HCT116 (cell line): Measurements from ENCODE around the gene TCOF1. TPM values are rescaled to one million over a fixed set of nuclear protein-coding genes. Genes with fewer than 3 reads are reported as not detected.

Experiments used
- ATAC-seq: fragments of 200-7000 bp; cut with Tn5 transposase; 2 replicates; pipeline ENCODE4 v1.9.1; 2020; ENCODE audit warnings: mild to moderate bottlenecking, moderate library complexity
- BruUV-seq: library from RNA; stranded (reverse); fragments of 400-500 nt; replicated peaks from 2 replicates; lab custom pipeline; 2021; lab: Mats Ljungman, UMichigan
- CTCF ChIA-PET: fragments of 300-600 bp; sonication (Branson Sonifier 250); formaldehyde crosslinking; loops from one replicate; lab custom pipeline; 2021; ENCODE audit warnings: antibody characterized with exemption; lab: Charles Lee
- POLR2A ChIA-PET: fragments of 300-600, 350-600 bp; sonication (Branson Sonifier 250); formaldehyde crosslinking; loops from one replicate; lab custom pipeline; 2021; ENCODE audit warnings: antibody characterized with exemption; lab: Charles Lee
- RAD21 ChIA-PET, 2 experiments: fragments of 300-600 bp; sonication (Branson Sonifier 250); formaldehyde crosslinking; loops; one replicate each; lab custom pipeline; 2023; ENCODE audit warnings: low total read pairs in 2 of 2; ENCODE audit not compliant: uncharacterized antibody in 2 of 2, unreplicated experiment in 2 of 2, low non-redundant PET in 1 of 2; lab: Charles Lee
- DNase-seq: peaks from one replicate; pipeline ENCODE4 v3.0.0-alpha.2; 2010; ENCODE audit warnings: low read depth, low spot score
- H2AFZ ChIP-seq: fragments of 200-600 bp; shearing (Covaris generic), sonication (generic); 2 replicates; pipeline ENCODE4 v1.6.1; 2017; ENCODE audit warnings: low read depth, mixed run types, mixed read lengths, antibody characterized with exemption, low read length; ENCODE audit not compliant: poor library complexity, severe bottlenecking
- H3K27ac ChIP-seq: 2 replicates; pipeline ENCODE4 v1.5.1; 2012; ENCODE audit warnings: low read depth, low read length
- H3K27me3 ChIP-seq: fragments of 200-600 bp; sonication (generic); 2 replicates; pipeline ENCODE4 v1.6.1; 2016; ENCODE audit warnings: mixed run types, low read length, mixed read lengths; ENCODE audit not compliant: insufficient read depth
- H3K36me3 ChIP-seq, 2 experiments: fragments of 200-500 bp in 1 of 2; fragments of 200-600 bp in 1 of 2; sonication (Bioruptor generic) in 1 of 2; sonication (generic) in 1 of 2; 2 replicates each; pipeline versions ENCODE4 v1.5.1 to v1.6.1; 2014 to 2016; ENCODE audit warnings: low read length in 2 of 2, inconsistent platforms in 1 of 2, mixed read lengths in 1 of 2, mixed run types in 1 of 2; ENCODE audit not compliant: insufficient read depth in 2 of 2, control insufficient read depth in 1 of 2
- H3K4me1 ChIP-seq, 2 experiments: fragments of 200-600 bp in 1 of 2; sonication (generic) in 1 of 2; 2 replicates each; pipeline versions ENCODE4 v1.5.1 to v1.6.1; 2012 to 2017; ENCODE audit warnings: low read length in 2 of 2, inconsistent platforms in 1 of 2, mild to moderate bottlenecking in 1 of 2, mixed read lengths in 1 of 2, mixed run types in 1 of 2, moderate library complexity in 1 of 2; ENCODE audit not compliant: insufficient read depth in 2 of 2, control insufficient read depth in 1 of 2
- H3K4me2 ChIP-seq: fragments of 200-600 bp; sonication (generic); 2 replicates; pipeline ENCODE4 v1.6.1; 2017; ENCODE audit warnings: mixed run types, low read length, mixed read lengths
- H3K4me3 ChIP-seq, 2 experiments: fragments of 200-600 bp in 1 of 2; sonication (generic) in 1 of 2; replicated peaks in 1 of 2; 2 replicates each; pipeline ENCODE4 v1.5.1; 2011 to 2016; ENCODE audit warnings: low read length in 2 of 2, control low read depth in 1 of 2, low read depth in 1 of 2, mild to moderate bottlenecking in 1 of 2, mixed read lengths in 1 of 2, mixed run types in 1 of 2
- H3K79me2 ChIP-seq: fragments of 200-600 bp; sonication (generic); 2 replicates; pipeline ENCODE4 v1.6.1; 2017; ENCODE audit warnings: mild to moderate bottlenecking, mixed run types, low read length, moderate library complexity, mixed read lengths; ENCODE audit not compliant: insufficient read depth
- H3K9ac ChIP-seq: fragments of 200-600 bp; sonication (generic); 2 replicates; pipeline ENCODE4 v1.6.1; 2016; ENCODE audit warnings: low read length, mixed read lengths
- H3K9me2 ChIP-seq: fragments of 200-600 bp; sonication (generic), shearing (Covaris generic); 2 replicates; pipeline ENCODE4 v1.6.1; 2017; ENCODE audit warnings: mixed run types, mild to moderate bottlenecking, moderate library complexity; ENCODE audit not compliant: insufficient read depth
- H3K9me3 ChIP-seq, 2 experiments: fragments of 200-500 bp in 1 of 2; fragments of 200-600 bp in 1 of 2; sonication (Bioruptor generic) in 1 of 2; sonication (generic) in 1 of 2; 2 replicates each; pipeline ENCODE4 v1.6.1; 2014 to 2017; ENCODE audit warnings: low read length in 2 of 2, mixed read lengths in 2 of 2, inconsistent platforms in 1 of 2, low read depth in 1 of 2, mild to moderate bottlenecking in 1 of 2, mixed run types in 1 of 2, moderate library complexity in 1 of 2; ENCODE audit not compliant: control insufficient read depth in 1 of 2, insufficient read depth in 1 of 2
- H4K20me1 ChIP-seq: fragments of 200-600 bp; sonication (generic), shearing (Covaris generic); 2 replicates; pipeline ENCODE4 v1.6.1; 2017; ENCODE audit warnings: mixed run types, mild to moderate bottlenecking, moderate library complexity; ENCODE audit not compliant: insufficient read depth
- CEBPB ChIP-seq: IDR thresholded peaks from 2 replicates; pipeline ENCODE4 v1.6.1; 2012; ENCODE audit warnings: low read depth
- ELF1 ChIP-seq: IDR thresholded peaks from 2 replicates; pipeline ENCODE4 v1.6.1; 2012; ENCODE audit warnings: low read depth, borderline replicate concordance
- FOSL1 ChIP-seq: IDR thresholded peaks from 2 replicates; pipeline ENCODE4 v1.6.1; 2012; ENCODE audit warnings: low read depth
- JUND ChIP-seq: IDR thresholded peaks from 2 replicates; pipeline ENCODE4 v1.6.1; 2012
- POLR2A ChIP-seq: IDR thresholded peaks from 2 replicates; pipeline ENCODE4 v1.7.0; 2011; ENCODE audit warnings: borderline replicate concordance; ENCODE audit not compliant: insufficient read depth, insufficient read length; ENCODE audit errors: extremely low read depth
- YY1 ChIP-seq: IDR thresholded peaks from 2 replicates; pipeline ENCODE4 v1.6.1; 2011; ENCODE audit warnings: low read length, low read depth, moderate library complexity, mild to moderate bottlenecking; ENCODE audit not compliant: insufficient replicate concordance; ENCODE audit errors: extremely low read depth
- intact Hi-C: fragments of 100-400 bp; cut with micrococcal nuclease; formaldehyde crosslinking; loops from 2 replicates; pipeline ENCODE4 v1.10.0; 2022
- total RNA-seq: library from RNA; stranded (reverse); gene quantifications from one replicate; pipeline ENCODE4 v1.2.1, GENCODE V29; 2021; ENCODE audit not compliant: unreplicated experiment
- TF ChIP-seq, protein P1 (sequence below): IDR thresholded peaks from 2 replicates; pipeline ENCODE4 v1.6.1; 2012
- TF ChIP-seq, protein P2 (sequence below): IDR thresholded peaks from 2 replicates; pipeline ENCODE4 v1.6.1; 2012; ENCODE audit warnings: low read depth

TCOF1 gene
- total RNA-seq, 1 experiment from 2014 or later: 94.7 TPM

GRCh38 chr5:150345716-150346115, 11.8 kb upstream of the TCOF1 start (continued):
- TF ChIP-seq YY1 (no peak), JUND (no peak), FOSL1 (no peak), CEBPB (no peak), ELF1 (no peak), POLR2A (no peak)
- TF ChIP-seq, all 23 proteins: peak for 0

- RAD21 ChIA-PET: no interaction called here
- no peak overlapping the region for H3K27ac ChIP-seq
- no peak for DNase-seq
- no peaks in the 10 kb centered on the region for H4K20me1 ChIP-seq
- no peaks in the 10 kb centered on the region for H3K9me2 ChIP-seq
- ATAC-seq: no peak
- H3K9ac ChIP-seq: no peak overlapping the region
- intact Hi-C loops: no loop called here
- CTCF ChIA-PET: no interaction called here
- H2AFZ ChIP-seq: no peak overlapping the region
- H3K36me3 ChIP-seq: no peaks in the 10 kb centered on the region
- no peak overlapping the region for H3K4me3 ChIP-seq
- no TSS peak for BruUV-seq
- TF ChIP-seq, protein P1, sequence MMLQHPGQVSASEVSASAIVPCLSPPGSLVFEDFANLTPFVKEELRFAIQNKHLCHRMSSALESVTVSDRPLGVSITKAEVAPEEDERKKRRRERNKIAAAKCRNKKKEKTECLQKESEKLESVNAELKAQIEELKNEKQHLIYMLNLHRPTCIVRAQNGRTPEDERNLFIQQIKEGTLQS: no peak
- TF ChIP-seq, protein P2, sequence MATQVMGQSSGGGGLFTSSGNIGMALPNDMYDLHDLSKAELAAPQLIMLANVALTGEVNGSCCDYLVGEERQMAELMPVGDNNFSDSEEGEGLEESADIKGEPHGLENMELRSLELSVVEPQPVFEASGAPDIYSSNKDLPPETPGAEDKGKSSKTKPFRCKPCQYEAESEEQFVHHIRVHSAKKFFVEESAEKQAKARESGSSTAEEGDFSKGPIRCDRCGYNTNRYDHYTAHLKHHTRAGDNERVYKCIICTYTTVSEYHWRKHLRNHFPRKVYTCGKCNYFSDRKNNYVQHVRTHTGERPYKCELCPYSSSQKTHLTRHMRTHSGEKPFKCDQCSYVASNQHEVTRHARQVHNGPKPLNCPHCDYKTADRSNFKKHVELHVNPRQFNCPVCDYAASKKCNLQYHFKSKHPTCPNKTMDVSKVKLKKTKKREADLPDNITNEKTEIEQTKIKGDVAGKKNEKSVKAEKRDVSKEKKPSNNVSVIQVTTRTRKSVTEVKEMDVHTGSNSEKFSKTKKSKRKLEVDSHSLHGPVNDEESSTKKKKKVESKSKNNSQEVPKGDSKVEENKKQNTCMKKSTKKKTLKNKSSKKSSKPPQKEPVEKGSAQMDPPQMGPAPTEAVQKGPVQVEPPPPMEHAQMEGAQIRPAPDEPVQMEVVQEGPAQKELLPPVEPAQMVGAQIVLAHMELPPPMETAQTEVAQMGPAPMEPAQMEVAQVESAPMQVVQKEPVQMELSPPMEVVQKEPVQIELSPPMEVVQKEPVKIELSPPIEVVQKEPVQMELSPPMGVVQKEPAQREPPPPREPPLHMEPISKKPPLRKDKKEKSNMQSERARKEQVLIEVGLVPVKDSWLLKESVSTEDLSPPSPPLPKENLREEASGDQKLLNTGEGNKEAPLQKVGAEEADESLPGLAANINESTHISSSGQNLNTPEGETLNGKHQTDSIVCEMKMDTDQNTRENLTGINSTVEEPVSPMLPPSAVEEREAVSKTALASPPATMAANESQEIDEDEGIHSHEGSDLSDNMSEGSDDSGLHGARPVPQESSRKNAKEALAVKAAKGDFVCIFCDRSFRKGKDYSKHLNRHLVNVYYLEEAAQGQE: no peak
- H3K9me3 ChIP-seq: no peaks in the 10 kb centered on the region
- POLR2A ChIA-PET: no interaction called here
- H3K4me2 ChIP-seq: no peak overlapping the region
- H3K27me3 ChIP-seq: no peaks in the 10 kb centered on the region
- no peaks in the 10 kb centered on the region for H3K79me2 ChIP-seq
- peaks cover 3 to 11% of the 10 kb centered on the region in 2 experiments; a peak in 2 of 4 replicates for H3K4me1 ChIP-seq
These were observed 10.9 kb upstream of the TCOF1 start for GRCh38 chr5:150346592-150346991.
